CD1c-positive myeloid dendritic cell (primary cell): Measurements from ENCODE around the gene RALY.

Experiments used
- DNase-seq: peaks from one replicate; pipeline ENCODE4 v3.0.0-alpha.2; 2016; ENCODE audit errors: extremely low spot score

The RALY gene

DNA sequence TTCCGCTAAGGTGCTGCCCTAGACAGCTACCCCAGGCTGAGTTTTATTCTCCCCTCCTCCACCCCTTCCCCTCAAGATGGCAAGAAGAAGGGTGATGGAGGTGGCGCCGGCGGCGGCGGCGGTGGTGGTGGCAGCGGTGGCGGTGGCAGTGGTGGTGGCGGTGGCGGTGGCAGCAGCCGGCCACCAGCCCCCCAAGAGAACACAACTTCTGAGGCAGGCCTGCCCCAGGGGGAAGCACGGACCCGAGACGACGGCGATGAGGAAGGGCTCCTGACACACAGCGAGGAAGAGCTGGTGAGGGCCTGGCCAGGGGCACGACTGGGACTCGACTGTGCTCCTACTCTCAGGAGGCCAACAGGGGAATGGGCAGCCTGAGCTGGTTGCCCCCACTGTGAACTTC lies 83.2 kb downstream of the RALY start:
- no peak for DNase-seq

GRCh38 chr20:34078540-34078939 lies 84.8 kb downstream of the RALY start:
- no peak for DNase-seq

DNA sequence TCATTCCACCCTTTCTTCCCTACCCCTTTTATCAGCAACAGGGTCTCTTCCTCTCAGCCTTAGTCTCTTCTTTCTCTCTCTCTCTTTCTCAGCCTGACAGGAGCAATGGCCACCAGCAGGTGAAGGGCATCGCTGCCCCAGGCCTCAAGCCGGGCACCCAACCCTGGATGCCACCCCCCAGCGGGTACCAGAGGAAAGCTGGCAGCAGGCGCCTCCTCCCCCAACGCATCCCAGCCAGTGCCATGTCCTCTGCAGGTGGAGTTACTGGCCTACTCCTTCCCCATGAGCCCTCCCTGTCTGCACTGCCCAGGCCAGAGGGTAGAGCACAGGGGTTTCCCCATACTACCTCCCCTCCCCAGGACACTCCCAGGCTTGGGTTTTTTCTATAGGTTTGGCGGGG lies 86.1 kb downstream of the RALY start:
- DNase-seq: no peak

- no peak for DNase-seq
Observed at GRCh38 chr20:34082232-34082887, 88.6 kb downstream of the RALY start.

- DNase-seq: no peak
Observed at GRCh38 chr20:34083137-34083536, 89.4 kb downstream of the RALY start.

GRCh38 chr20:34083781-34084180 lies 90.1 kb downstream of the RALY start:
- DNase-seq: no peak

DNA sequence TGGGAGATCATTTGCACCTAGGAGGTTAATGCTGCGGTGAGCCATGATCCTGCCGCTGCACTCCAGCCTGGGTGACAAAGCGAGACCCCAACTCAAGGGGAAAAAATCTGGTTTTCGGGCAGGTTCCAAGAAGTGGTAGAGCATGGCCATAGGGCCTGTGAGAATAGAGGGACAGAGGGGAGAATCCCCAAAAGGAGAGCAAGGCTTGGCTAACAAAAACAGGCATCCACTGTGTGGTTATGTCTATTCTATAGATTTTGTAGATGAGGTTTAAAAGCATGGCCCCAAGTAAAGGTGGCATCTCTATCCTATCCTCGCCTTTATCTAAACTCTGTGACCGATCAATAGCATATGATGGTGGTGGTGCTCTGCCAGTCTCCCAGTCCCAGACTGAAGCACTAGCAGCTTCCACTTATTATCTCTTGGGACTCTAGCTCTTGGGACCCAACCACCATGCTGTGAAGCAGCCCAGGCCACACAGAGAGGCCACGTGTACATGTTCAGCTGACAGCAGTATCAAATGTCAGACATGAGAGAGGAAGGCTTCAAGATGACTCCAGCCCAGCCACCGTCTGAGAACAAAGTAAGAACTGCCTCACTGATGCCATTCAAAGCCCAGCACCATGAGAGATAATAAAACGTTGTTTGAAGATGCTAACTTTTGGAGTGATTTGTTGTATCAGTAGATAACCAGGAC lies 90.7 kb downstream of the RALY start:
- DNase-seq: no peak

- no peak for DNase-seq
Observed at GRCh38 chr20:34085544-34086040, 91.9 kb downstream of the RALY start.

GRCh38 chr20:34088305-34089174 lies 94.8 kb downstream of the RALY start:
- DNase-seq: no peak

GRCh38 chr20:34089175-34089479 lies 95.4 kb downstream of the RALY start:
- DNase-seq: no peak

- DNase-seq: no peak
Observed at GRCh38 chr20:34089655-34090345, 96.1 kb downstream of the RALY start.

GRCh38 chr20:34090645-34091044 lies 96.9 kb downstream of the RALY start:
- no peak for DNase-seq

GRCh38 chr20:34091637-34092200 lies 98.0 kb downstream of the RALY start:
- DNase-seq: no peak

GRCh38 chr20:34093895-34094294 lies 100.2 kb downstream of the RALY start:
- DNase-seq: no peak

GRCh38 chr20:34095825-34096224 lies 102.1 kb downstream of the RALY start:
- no peak for DNase-seq

- DNase-seq: no peak
Observed at GRCh38 chr20:34096699-34097444, 103.2 kb downstream of the RALY start.

DNA sequence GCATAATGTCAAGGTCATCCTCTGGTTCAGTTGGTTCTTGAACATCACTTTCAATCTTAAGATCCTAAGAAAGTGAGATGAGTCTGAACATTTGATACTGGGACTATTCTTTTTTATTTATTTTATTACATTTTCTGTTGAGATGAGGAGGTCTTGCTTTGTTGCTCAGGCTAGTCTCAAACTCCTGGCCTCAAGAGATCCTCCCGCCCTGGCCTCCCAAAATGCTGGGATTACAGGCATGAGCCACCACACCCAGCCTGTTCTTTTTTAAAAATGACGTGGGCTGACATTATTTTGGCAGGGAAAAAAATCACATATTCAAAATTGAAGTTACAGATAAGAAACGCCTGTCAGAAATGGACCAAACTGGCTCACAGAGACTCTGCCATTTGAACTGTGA lies 104.9 kb downstream of the RALY start:
- DNase-seq: no peak

- no peak for DNase-seq
Observed at GRCh38 chr20:34099675-34100074, 106.0 kb downstream of the RALY start.

- DNase-seq: no peak
Observed at GRCh38 chr20:34100576-34100975, 106.9 kb downstream of the RALY start.

DNA sequence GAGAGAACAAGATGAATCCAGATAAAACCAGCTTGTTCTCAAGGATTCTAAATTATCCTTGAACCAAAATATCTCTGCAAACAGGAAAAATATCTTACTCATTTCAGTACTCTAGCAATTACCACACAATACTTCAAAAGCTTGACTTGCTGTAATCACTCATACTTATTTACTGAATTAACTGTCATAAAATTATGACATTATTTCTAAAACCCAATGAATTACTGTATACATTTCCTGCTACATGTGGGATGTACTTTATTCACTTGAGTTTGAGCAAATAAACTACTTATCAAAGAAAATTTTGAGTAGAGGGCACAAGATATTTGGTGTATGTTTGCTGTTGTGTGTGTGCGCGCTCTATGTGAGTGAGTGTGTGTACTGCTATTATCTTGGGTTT lies 108.6 kb downstream of the RALY start:
- DNase-seq: no peak

- DNase-seq: peak; percentile 8
Observed at GRCh38 chr20:34104059-34104458, 110.3 kb downstream of the RALY start.
